Measurements from ENCODE around the gene HNRNPLL.

Gene HNRNPLL

GRCh38 chr2:38523728-38524437 lies 78.8 kb downstream of the HNRNPLL start:
- DNase-seq, result no peak

GRCh38 chr2:38522754-38523349 lies 79.9 kb downstream of the HNRNPLL start:
- no peak for DNase-seq

GRCh38 chr2:38521835-38522234 lies 80.9 kb downstream of the HNRNPLL start:
- DNase-seq, result no peak

- no peak for DNase-seq
Observed at GRCh38 chr2:38517284-38517683, 85.4 kb downstream of the HNRNPLL start.

GRCh38 chr2:38516526-38516925 lies 86.2 kb downstream of the HNRNPLL start:
- DNase-seq, result no peak

- DNase-seq, result no peak
Observed at GRCh38 chr2:38516122-38516521, 86.6 kb downstream of the HNRNPLL start.

- no peak for DNase-seq
Observed at GRCh38 chr2:38515155-38516074, 87.3 kb downstream of the HNRNPLL start.

- DNase-seq, result no peak
Observed at GRCh38 chr2:38514603-38515154, 88.0 kb downstream of the HNRNPLL start.

- no peak for DNase-seq
Observed at GRCh38 chr2:38512211-38512610, 90.5 kb downstream of the HNRNPLL start.
